ENCODE data around the gene PLPPR2.

GRCh38 chr19:11405846-11406643 lies 50.8 kb downstream of the PLPPR2 start:
- TF ChIP-seq, protein P1, sequence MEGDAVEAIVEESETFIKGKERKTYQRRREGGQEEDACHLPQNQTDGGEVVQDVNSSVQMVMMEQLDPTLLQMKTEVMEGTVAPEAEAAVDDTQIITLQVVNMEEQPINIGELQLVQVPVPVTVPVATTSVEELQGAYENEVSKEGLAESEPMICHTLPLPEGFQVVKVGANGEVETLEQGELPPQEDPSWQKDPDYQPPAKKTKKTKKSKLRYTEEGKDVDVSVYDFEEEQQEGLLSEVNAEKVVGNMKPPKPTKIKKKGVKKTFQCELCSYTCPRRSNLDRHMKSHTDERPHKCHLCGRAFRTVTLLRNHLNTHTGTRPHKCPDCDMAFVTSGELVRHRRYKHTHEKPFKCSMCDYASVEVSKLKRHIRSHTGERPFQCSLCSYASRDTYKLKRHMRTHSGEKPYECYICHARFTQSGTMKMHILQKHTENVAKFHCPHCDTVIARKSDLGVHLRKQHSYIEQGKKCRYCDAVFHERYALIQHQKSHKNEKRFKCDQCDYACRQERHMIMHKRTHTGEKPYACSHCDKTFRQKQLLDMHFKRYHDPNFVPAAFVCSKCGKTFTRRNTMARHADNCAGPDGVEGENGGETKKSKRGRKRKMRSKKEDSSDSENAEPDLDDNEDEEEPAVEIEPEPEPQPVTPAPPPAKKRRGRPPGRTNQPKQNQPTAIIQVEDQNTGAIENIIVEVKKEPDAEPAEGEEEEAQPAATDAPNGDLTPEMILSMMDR (IDR thresholded peaks at IDR 0.05; ENCODE audit: poor library complexity, severe bottlenecking): no peak
- TF ChIP-seq EZH2 (IDR thresholded peaks at IDR 0.05; ENCODE audit: borderline replicate concordance, insufficient read depth, low read length, poor library complexity, severe bottlenecking): no peak
- TF ChIP-seq POLR2AphosphoS5 (IDR thresholded peaks at IDR 0.05): no peak
- TF ChIP-seq, protein P2, sequence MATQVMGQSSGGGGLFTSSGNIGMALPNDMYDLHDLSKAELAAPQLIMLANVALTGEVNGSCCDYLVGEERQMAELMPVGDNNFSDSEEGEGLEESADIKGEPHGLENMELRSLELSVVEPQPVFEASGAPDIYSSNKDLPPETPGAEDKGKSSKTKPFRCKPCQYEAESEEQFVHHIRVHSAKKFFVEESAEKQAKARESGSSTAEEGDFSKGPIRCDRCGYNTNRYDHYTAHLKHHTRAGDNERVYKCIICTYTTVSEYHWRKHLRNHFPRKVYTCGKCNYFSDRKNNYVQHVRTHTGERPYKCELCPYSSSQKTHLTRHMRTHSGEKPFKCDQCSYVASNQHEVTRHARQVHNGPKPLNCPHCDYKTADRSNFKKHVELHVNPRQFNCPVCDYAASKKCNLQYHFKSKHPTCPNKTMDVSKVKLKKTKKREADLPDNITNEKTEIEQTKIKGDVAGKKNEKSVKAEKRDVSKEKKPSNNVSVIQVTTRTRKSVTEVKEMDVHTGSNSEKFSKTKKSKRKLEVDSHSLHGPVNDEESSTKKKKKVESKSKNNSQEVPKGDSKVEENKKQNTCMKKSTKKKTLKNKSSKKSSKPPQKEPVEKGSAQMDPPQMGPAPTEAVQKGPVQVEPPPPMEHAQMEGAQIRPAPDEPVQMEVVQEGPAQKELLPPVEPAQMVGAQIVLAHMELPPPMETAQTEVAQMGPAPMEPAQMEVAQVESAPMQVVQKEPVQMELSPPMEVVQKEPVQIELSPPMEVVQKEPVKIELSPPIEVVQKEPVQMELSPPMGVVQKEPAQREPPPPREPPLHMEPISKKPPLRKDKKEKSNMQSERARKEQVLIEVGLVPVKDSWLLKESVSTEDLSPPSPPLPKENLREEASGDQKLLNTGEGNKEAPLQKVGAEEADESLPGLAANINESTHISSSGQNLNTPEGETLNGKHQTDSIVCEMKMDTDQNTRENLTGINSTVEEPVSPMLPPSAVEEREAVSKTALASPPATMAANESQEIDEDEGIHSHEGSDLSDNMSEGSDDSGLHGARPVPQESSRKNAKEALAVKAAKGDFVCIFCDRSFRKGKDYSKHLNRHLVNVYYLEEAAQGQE (IDR thresholded peaks at IDR 0.05; ENCODE audit: borderline replicate concordance): no peak
- TF ChIP-seq EP300 (conservative IDR thresholded peaks at IDR 0.05; ENCODE audit: poor library complexity, severe bottlenecking): no peak
